HG03432 (cell line): ENCODE data around the gene RAD51B.
A peak's percentile ranks its signal among the peaks of the same experiment; 100 is the strongest.
"Not testable (repeated sequence)": the region's sequence is repeated elsewhere in the genome, so short reads cannot be mapped to it uniquely, and the experiment has no call there.

Source experiments
- ATAC-seq: cut with Tn5 transposase; IDR thresholded peaks from one replicate; pipeline ENCODE4 v1.9.1; 2021; ENCODE audit warnings: mild to moderate bottlenecking, moderate library complexity; ENCODE audit not compliant: unreplicated experiment

RAD51B gene

GRCh38 chr14:68166731-68167382 is 347.3 kb downstream of the RAD51B start:
- no peak for ATAC-seq

- no peak for ATAC-seq
Observed at GRCh38 chr14:68167383-68168087, 348.0 kb downstream of the RAD51B start.

DNA sequence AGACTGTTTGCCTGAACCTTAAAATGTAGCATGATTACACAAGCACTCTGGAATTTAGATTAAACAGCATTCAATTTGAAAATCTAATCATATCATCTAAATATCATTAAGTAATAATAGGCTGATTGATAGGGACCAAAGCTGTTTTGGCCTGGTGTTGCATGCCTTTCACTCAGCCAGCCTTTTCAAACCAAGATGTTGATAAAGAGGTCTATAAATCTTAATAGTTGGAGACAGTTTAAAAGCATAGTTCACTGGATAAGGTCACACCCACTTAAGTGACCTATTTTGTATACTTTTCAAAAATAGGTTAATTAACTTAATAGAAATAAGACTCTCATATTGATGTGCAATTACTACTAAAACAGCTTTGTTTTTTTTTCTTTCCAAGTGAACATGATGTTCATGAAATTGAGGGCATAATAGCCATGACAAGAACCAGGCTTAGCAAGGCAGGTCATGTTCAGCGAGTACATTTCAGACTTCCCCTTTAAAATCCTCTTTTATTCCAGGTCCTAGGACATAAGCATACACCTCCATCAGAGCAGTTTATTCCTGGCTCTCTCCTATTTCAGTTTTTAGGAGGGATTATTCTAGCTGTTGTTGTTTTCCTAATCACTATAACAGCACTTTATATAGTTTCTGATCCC is 349.0 kb downstream of the RAD51B start:
- ATAC-seq: no peak

GRCh38 chr14:68172216-68172615 is 352.6 kb downstream of the RAD51B start:
- no peak for ATAC-seq

GRCh38 chr14:68172627-68173026 is 353.0 kb downstream of the RAD51B start:
- ATAC-seq: no peak

DNA sequence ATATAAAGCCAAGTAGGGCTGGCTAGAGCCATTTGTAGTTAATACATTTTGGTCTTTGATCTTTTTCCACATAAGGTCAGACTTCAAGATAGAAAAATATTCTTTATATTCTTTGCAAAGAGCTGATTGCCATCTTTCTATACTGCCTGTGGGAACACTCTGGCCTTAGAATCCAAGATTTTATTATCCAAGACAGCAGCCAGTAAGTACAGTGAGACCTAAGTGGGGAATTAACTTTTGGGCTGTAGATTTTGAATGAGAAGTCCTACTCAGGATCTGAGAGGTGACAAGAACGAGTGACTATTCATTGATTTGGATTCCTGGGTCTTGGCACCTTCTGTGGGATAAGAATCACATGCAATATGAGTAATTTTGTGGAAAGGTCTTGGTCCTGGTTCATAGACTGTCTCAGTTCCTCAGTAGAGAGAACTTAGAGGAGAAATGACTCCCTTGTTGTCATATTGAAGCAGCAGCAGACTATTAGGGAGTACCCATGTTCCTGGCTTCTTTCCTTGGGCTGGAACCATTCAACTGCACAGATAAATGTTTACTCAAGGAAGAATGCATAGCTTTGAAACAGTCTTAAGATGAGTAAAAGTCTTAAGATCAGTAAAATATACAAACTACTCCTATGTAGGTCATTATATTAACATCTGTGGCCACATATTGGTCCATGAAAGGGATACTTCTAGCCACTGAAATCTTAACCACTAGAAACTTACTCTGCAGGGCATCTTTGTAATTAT is 353.8 kb downstream of the RAD51B start:
- no peak for ATAC-seq

DNA sequence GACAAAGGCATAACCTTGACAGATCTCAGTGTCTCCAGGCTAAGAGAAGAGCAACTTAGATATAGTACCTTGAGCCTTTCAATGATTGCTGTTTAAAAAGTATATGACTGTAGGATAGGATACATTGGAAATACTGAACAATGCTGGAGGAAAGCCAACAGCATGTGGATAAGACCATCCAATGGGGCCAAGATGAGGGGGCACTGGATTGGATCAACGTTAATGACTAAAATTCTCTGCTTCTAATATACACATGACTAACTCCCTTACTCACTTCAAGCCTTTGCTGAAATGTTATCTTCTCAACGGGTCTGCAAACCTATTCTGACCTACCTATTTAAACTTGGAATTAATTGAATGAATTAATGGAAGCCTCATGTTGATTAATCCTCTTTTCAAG is 354.9 kb downstream of the RAD51B start:
- no peak for ATAC-seq

GRCh38 chr14:68176687-68177086 is 357.1 kb downstream of the RAD51B start:
- no peak for ATAC-seq

DNA sequence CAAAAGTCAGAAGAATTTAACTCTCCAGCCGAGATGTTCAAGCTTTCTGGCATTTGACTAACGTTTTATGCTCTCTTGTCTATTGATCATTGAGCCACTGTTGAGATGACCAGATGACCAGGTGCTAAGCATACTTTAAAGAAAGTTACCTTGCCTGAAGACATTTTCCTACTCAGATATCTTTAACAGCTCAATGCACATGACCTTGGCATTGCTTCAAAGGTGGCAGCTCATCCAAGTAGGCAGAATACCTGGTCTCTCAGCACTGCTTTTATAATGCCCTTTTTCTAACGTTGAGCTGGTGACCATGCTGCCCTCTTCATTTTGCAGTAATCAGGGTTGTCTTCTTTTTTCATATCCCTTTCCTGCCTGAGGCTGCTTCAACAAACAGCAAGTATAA is 358.1 kb downstream of the RAD51B start:
- ATAC-seq: no peak

GRCh38 chr14:68178282-68178681 is 358.7 kb downstream of the RAD51B start:
- no peak for ATAC-seq

DNA sequence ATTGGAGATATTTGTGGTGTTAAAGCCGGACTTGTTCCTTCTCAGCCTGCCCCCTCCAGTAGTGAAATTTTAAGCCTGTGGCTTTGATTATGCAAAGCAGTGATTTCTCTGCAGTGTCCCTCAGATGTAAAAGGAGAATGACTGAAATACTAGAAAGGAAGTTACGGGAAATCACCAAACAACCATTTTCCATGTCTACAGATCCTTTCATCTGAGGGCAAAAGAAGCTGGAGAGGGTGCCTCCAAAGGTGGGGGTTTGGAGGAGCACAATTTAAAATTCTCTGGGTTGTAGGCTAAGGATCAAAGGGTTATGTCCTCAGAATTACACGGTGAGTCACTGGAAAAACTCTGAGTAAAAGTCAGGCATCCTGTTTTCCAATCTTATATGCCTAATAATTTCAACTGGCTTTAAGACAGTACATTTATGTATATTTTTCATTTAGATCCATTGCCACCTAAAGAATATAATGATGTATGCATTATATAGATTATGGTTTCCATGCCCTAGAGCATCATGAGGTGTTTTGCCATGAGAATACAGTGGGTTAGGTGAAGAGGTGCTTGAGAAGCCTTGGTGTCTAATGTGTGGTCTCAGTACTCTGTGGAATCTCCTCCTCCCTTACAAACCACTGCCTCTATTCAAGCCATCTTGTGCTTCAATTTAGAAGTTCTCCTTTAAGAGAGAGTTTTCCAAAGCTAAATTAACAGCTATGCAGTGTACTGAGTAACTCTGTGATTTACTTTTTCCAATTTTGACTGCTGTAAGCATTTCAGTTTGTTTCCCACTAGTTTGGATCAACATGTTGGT is 362.1 kb downstream of the RAD51B start:
- no peak for ATAC-seq

GRCh38 chr14:68182492-68182891 is 362.9 kb downstream of the RAD51B start:
- peak; percentile 87 for ATAC-seq

- not testable (repeated sequence) for ATAC-seq
Observed at GRCh38 chr14:68186500-68187276, 367.1 kb downstream of the RAD51B start.

GRCh38 chr14:68188174-68188573 is 368.6 kb downstream of the RAD51B start:
- no peak for ATAC-seq

- ATAC-seq: no peak
Observed at GRCh38 chr14:68190032-68190431, 370.5 kb downstream of the RAD51B start.

GRCh38 chr14:68191567-68192321 is 372.2 kb downstream of the RAD51B start:
- no peak for ATAC-seq

- ATAC-seq: no peak
Observed at GRCh38 chr14:68192935-68193334, 373.4 kb downstream of the RAD51B start.

GRCh38 chr14:68193970-68194681 is 374.5 kb downstream of the RAD51B start:
- ATAC-seq: no peak
